ENCODE data around the gene PRM1. TPM values are rescaled to one million over a fixed set of nuclear protein-coding genes. Genes with fewer than 3 reads are reported as not detected.
A peak's percentile ranks its signal among the peaks of the same experiment; 100 is the strongest.
"Not testable (repeated sequence)": the region's sequence is repeated elsewhere in the genome, so short reads cannot be mapped to it uniquely, and the experiment has no call there.

PRM1 gene
- total RNA-seq, 2 experiments from 2014 or later: not detected

DNA sequence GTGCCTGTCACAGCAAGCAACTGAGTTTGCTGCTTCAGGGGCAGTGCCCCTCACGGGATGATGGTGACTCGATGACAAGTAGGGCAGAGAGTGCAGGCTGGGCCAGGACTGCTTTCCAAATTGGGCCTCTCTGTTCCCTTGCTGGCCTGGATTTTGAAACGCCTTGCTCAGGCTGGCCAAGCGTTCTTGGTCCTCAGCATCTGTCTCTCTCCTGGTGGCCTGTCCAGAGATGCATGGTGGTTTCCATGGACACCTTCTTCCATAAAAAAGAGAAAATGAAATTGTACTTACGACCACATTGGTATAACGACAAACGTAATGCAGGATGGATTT lies 19.4 kb upstream of the PRM1 start:
- CTCF ChIA-PET: no interaction called here
- H3K9me3 Mint-ChIP-seq: no peaks in the 10 kb centered on the region
- H3K27me3 Mint-ChIP-seq (ENCODE audit: low read depth): no peaks in the 10 kb centered on the region
- H3K27ac Mint-ChIP-seq: no peak overlapping the region
- no peak overlapping the region for H3K4me3 Mint-ChIP-seq
- H3K36me3 Mint-ChIP-seq (ENCODE audit: low read depth): no peaks in the 10 kb centered on the region
- intact Hi-C loops (cut with micrococcal nuclease): no loop called here
- H3K4me1 Mint-ChIP-seq (ENCODE audit: low read depth): peaks cover 27% of the 10 kb centered on the region
- DNase-seq: no peak

DNA sequence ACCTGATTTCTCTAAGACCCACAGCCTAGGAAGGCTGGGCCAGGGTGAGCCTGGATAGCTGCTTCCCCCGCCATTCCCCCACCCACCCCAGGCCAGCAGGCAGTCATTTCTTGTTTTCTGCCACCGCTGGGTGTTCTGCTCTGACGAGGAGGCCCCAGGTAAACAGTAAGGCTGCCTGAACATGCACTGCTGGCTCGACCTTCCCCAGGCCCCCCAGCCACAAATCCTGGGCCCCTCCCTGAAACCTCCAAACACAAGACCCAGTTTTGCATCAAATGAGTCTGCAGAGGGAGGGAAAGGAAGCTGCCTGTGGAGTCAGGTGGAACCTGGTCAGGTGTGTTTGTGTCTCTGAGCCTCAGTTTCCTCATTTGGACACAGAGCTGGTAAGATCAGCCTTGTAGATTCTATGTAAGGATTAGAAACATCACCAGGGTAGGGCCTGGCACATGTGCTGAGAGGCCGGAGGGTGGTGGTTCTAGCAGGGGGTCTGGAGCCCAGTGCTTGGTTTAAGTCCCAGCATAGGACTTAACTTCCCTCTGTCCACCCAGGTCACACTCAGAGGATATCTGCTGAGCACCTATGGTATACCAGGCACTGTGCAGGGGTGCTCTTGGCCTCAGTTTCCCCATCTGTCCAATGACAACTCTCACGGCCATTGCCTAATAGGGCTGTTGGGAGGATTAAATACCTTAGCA lies 18.9 kb upstream of the PRM1 start:
- Mint-ChIP-seq H3K27ac (no peak overlapping the region), H3K9me3 (no peaks in the 10 kb centered on the region), H3K4me1 (ENCODE audit: low read depth) (peaks cover 27% of the 10 kb centered on the region), H3K36me3 (ENCODE audit: low read depth) (no peaks in the 10 kb centered on the region), H3K27me3 (ENCODE audit: low read depth) (no peaks in the 10 kb centered on the region), H3K4me3 (no peak overlapping the region)
- DNase-seq: no peak
- CTCF ChIA-PET: no interaction called here
- intact Hi-C loops (cut with micrococcal nuclease): no loop called here

DNA sequence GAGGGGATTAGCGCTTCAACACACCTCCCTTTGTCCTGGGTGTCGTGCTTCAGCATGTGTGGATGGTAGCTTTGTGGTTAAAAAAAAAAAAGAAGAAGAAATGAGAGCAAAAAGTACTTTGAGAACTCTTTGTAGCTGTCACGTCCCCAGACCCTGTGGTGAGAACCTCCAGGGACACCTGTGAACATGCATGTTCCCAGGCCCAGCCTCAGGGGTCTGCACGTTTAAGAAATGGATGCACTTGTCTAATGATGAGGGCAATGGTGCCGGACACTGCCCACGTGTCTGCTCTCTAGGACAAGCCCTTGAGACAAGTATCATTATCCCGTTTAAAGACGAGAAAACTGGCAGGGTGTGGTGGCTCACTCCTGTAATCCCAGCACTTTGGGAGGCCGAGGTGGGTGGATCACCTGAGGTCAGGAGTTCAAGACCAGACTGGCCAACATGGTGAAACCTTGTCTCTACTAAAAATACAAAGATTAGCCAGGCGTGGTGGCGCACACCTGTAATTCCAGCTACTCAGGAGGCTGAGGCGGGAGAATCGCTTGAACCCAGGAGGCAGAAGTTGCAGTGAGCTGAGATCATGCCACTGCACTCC lies 17.9 kb upstream of the PRM1 start:
- H3K36me3 Mint-ChIP-seq (ENCODE audit: low read depth); intact Hi-C loops (cut with micrococcal nuclease); H3K4me3 Mint-ChIP-seq; DNase-seq; H3K27me3 Mint-ChIP-seq (ENCODE audit: low read depth); H3K27ac Mint-ChIP-seq; H3K9me3 Mint-ChIP-seq: not testable (repeated sequence)
- H3K4me1 Mint-ChIP-seq (ENCODE audit: low read depth): peaks cover 27% of the 10 kb centered on the region
- CTCF ChIA-PET: interaction anchor here (0.6 to 2.3 kb wide), 5 partner anchors 9 to 335 kb away, joined by 3 to 8 read pairs (median 5); partner anchors contain the start of gene SOCS1

DNA sequence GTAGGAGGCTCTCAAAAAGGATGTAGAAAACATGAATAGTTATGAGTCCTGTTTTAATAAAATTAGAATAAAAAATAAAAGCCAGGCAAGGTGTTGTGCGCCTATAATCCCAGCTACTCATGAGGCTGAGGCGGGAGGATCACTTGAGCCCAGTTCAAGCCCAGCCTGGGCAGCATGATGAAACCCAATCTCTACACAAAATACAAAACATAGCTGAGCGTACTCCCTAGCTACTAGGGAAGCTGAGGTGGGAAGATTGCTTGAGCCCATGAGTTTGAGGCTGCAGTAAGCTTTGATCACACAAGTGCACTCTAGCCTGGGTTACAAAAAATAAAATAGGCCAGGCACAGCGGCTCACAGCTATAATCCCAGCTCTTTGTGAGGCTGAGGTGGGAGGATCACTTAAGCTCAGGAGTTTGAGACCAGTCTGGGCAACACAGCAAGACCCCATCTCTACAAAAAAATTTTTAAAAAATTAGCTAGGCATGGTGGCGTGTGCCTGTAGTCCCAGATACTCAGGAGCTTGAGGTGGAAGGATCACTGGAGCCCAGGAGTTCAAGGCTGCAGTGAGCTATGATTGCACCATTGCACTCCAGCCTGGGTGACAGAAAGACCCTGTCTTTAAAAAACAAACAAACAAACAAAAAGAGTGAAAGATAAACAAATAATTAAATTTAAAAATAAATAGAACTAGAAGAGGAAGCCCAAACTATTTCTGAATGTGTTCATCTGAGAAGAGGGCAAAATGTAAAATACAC lies 17.2 kb upstream of the PRM1 start:
- Mint-ChIP-seq H3K36me3 (ENCODE audit: low read depth) (no peaks in the 10 kb centered on the region), H3K27me3 (ENCODE audit: low read depth) (no peaks in the 10 kb centered on the region), H3K9me3 (no peaks in the 10 kb centered on the region), H3K4me1 (ENCODE audit: low read depth) (peaks cover 27% of the 10 kb centered on the region), H3K4me3 (no peak overlapping the region), H3K27ac (peak overlapping the region; percentile 0)
- DNase-seq: no peak
- CTCF ChIA-PET: interaction anchor here (0.6 to 2.3 kb wide), 13 partner anchors 12 to 334 kb away, joined by 3 to 8 read pairs (median 4); partner anchors contain the start of gene SOCS1
- intact Hi-C loops (cut with micrococcal nuclease): no loop called here

DNA sequence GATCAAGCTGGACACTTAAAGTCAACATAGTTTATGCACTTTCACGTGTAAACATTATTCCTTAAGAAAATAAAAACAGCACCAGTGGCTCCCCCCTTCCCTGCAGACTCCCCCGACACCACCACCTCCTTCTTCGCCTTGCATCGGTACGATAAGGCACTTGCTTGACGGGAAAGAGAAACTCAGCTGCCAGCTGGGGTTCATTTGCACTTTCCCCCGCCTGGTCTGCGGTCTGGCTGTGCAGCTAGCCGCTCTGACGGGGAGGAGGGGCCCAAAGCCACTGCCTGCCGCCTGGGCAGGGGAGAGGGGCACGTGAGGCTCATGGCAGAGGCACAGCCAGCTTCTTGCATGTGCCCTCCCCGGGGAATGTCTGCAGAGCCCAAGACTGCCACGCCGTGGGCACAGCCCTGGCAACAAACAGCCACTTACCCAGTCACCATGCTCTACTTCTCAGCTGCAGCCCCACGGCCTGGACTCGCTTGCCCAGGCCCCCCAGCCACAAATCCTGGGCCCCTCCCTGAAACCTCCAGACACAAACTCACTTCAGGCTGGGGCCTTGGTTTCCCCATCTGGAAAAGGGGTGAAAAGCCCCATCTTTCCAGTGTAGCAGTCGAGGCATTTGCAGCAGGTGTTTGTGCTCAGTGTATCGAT lies 16.5 kb upstream of the PRM1 start:
- peak overlapping the region; percentile 0 for H3K27ac Mint-ChIP-seq
- peaks cover 27% of the 10 kb centered on the region for H3K4me1 Mint-ChIP-seq (ENCODE audit: low read depth)
- intact Hi-C loops (cut with micrococcal nuclease): loop anchor here (1.0 to 2.0 kb wide), 4 partner anchors 11 to 57 kb away; no protein-coding TSS in a partner anchor
- no peaks in the 10 kb centered on the region for H3K9me3 Mint-ChIP-seq
- DNase-seq: peak; percentile 78
- no peaks in the 10 kb centered on the region for H3K27me3 Mint-ChIP-seq (ENCODE audit: low read depth)
- peak overlapping the region; percentile 49 for H3K4me3 Mint-ChIP-seq
- no peaks in the 10 kb centered on the region for H3K36me3 Mint-ChIP-seq (ENCODE audit: low read depth)
- CTCF ChIA-PET: interaction anchor here (0.6 to 2.3 kb wide), 17 partner anchors 12 to 349 kb away, joined by 3 to 8 read pairs (median 4); partner anchors contain the start of gene SOCS1

DNA sequence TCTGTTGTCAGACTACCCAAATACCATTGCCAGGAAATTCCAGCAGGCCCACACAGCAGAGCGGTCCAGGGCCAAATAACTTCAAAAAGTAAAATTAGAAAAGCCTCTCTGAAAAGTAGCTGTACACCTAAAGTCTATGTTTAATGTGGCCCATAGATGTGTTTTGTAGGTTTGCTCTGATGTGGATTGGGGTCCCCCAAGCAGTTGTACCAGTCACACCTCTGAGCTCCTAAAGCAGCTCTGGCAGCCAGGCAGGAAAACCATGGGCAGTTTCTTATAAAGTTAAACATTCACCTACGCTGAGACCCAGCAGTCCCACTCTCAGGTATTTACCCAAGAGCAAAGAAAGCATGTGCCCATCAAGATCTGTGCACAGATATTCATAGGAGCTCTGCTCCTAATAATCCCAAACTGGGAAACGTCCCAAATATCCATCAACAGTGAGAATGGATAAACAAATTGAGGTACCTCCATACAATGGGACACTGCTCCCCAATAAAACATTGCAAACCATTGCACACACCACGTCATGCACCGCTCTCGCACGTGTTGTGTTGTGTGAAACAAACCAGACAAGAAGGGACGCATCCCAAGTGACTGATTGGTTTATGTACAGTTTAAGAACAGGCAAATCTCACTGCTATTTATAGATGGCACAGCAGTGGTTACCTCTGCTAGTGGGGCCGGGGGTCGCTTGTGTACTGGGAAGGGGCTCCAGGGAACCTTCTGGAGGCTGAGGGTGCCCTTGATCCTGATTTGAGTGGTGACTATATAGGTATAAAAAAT lies 15.8 kb upstream of the PRM1 start:
- intact Hi-C loops (cut with micrococcal nuclease): loop anchor here (1.0 to 2.0 kb wide), 4 partner anchors 11 to 58 kb away; no protein-coding TSS in a partner anchor
- Mint-ChIP-seq H3K36me3 (ENCODE audit: low read depth) (no peaks in the 10 kb centered on the region), H3K4me3 (no peak overlapping the region), H3K27ac (peak overlapping the region; percentile 0), H3K27me3 (ENCODE audit: low read depth) (no peaks in the 10 kb centered on the region), H3K4me1 (ENCODE audit: low read depth) (peaks cover 27% of the 10 kb centered on the region), H3K9me3 (no peaks in the 10 kb centered on the region)
- no peak for DNase-seq
- CTCF ChIA-PET: interaction anchor here (0.8 to 2.3 kb wide), 10 partner anchors 11 to 348 kb away, joined by 3 to 8 read pairs (median 4); partner anchors contain the start of gene SOCS1

DNA sequence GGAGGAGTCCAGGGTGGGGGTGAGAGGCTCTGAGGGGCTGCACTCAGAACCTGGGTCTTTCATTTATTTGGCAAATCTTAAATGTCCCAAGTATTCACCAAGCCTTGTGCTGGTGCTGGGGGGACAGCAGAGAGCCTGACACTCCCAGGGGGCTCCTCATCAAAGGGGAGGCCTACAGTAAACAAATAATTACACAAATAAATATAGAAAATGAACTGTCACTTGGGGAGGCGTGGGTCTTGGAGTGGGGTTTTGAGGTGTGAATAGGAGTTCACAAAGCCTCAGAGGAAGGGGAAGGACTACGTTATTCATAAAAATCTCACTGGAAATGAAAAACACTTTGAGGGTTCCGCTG lies 15.2 kb upstream of the PRM1 start:
- intact Hi-C loops (cut with micrococcal nuclease): loop anchor here (2.0 kb wide), 1 partner anchor 58 kb away; no protein-coding TSS in a partner anchor
- Mint-ChIP-seq H3K4me3 (no peak overlapping the region), H3K9me3 (no peaks in the 10 kb centered on the region), H3K27ac (no peak overlapping the region), H3K36me3 (ENCODE audit: low read depth) (no peaks in the 10 kb centered on the region), H3K4me1 (ENCODE audit: low read depth) (peaks cover 27% of the 10 kb centered on the region), H3K27me3 (ENCODE audit: low read depth) (no peaks in the 10 kb centered on the region)
- CTCF ChIA-PET: interaction anchor here (0.9 to 2.1 kb wide), 4 partner anchors 10 to 348 kb away, joined by 4 to 6 read pairs (median 4); no protein-coding TSS in a partner anchor
- DNase-seq: no peak

DNA sequence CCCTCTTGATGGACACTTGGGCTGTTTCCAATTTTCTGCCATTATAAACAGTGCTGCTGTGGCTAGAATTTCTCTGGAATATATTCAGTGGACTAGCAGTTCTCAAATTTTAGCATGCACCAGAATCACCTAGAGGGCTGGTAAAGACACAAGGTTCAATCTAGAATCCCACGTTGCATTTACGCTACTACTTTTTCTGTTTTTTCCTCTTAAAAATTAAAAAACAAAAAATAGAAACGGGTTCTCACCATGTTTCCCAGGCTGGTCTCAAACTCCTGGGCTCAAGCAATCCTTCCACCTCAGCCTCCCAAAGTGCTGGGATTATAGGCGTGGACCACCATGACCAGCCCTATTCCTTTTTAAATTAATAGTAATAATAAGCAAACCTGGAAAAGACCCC lies 14.5 kb upstream of the PRM1 start:
- Mint-ChIP-seq H3K36me3 (ENCODE audit: low read depth) (no peaks in the 10 kb centered on the region), H3K4me1 (ENCODE audit: low read depth) (peaks cover 27% of the 10 kb centered on the region), H3K4me3 (no peak overlapping the region), H3K27me3 (ENCODE audit: low read depth) (no peaks in the 10 kb centered on the region), H3K9me3 (no peaks in the 10 kb centered on the region), H3K27ac (no peak overlapping the region)
- CTCF ChIA-PET: no interaction called here
- intact Hi-C loops (cut with micrococcal nuclease): loop anchor here (2.0 kb wide), 1 partner anchor 59 kb away; no protein-coding TSS in a partner anchor
- no peak for DNase-seq

DNA sequence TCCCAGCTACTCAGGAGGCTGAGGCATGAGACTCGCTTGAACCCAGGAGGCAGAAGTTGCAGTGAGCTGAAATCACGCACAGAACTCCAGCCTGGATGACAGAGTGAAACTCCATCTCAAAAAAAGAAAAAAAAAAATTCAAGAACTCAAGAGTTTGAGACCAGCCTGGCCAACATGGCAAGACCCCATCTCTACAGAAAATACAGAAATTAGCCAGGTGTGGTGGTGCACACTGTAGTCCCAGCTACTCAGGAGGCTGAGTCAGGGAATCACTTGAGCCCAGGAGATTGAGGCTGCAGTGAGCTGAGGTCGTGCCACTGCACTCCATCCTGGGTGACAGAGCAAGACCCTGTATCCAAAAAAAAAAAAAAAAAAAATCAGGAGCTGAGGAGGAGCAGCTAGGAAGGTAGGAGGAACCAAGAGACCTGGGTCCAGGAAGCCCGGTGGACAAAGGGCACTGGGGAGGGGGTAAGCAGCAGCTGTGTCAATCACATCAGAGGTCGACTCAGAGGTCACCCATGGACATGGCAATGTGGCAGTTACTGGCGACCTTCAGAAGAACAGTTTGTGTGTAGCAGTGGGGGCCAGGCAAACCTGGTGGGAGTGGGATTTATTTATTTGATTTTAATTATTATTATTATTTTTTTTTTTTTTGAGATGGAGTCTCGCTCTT lies 11.1 kb upstream of the PRM1 start:
- H3K4me3 Mint-ChIP-seq: no peak overlapping the region
- CTCF ChIA-PET: no interaction called here
- no peaks in the 10 kb centered on the region for H3K36me3 Mint-ChIP-seq (ENCODE audit: low read depth)
- H3K27me3 Mint-ChIP-seq (ENCODE audit: low read depth): no peaks in the 10 kb centered on the region
- DNase-seq: no peak
- no peaks in the 10 kb centered on the region for H3K9me3 Mint-ChIP-seq
- peaks cover 13% of the 10 kb centered on the region for H3K4me1 Mint-ChIP-seq (ENCODE audit: low read depth)
- no peak overlapping the region for H3K27ac Mint-ChIP-seq
- intact Hi-C loops (cut with micrococcal nuclease): no loop called here

DNA sequence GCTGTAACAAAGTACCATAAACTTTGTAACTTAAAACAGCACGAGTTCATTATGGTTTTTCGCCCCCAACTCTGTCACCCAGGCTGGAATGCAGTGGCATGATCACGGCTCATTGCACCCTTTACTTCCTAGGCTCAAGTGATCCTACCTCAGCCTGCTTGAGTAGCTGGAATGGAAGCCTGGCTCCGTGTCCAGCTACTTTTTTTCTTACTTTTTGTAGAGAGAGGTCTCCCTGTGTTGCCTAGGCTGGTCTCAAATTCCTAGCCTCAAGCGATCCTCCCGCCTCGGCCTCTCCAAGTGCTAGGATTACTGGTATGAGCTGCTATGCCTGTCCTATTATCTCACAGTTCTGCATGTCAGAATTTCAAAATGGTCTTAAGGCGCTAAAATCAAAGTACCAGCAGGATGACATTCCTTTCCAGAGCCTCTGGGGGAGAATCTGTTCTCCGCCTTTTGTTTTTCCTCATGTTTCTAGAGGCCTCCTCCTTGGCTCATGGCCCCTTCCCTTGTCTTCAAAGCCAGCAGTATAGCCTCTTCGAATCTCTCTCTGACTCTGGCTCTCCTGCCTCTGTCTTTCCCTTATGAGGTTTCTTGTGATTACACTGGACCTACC lies 10.1 kb upstream of the PRM1 start:
- Mint-ChIP-seq H3K4me3 (no peak overlapping the region), H3K27me3 (ENCODE audit: low read depth) (no peaks in the 10 kb centered on the region), H3K27ac (no peak overlapping the region), H3K9me3 (no peaks in the 10 kb centered on the region), H3K36me3 (ENCODE audit: low read depth) (no peaks in the 10 kb centered on the region), H3K4me1 (ENCODE audit: low read depth) (peaks cover 14% of the 10 kb centered on the region)
- intact Hi-C loops (cut with micrococcal nuclease): no loop called here
- CTCF ChIA-PET: no interaction called here
- no peak for DNase-seq
